Measurements from ENCODE around the gene BIN2.

- TF ChIP-seq CTCF (IDR thresholded peaks at IDR 0.05): no peak
- no peak for TF ChIP-seq REST (IDR thresholded peaks at IDR 0.05; ENCODE audit: insufficient read depth in 1 of 2, low read depth in 2 of 2, low read length in 1 of 2)
- TF ChIP-seq POLR2AphosphoS5 (IDR thresholded peaks at IDR 0.05; ENCODE audit: low read depth, low read length): no peak
- no peak for TF ChIP-seq TCF7L2 (IDR thresholded peaks at IDR 0.05; ENCODE audit: low read depth, low read length)
Observed at GRCh38 chr12:51330186-51330585, 6.2 kb upstream of the BIN2 start.

All from Panc1 (cell line).